ENCODE measurements around the gene ATP6V1E1.
"Not testable (repeated sequence)": the region's sequence is repeated elsewhere in the genome, so short reads cannot be mapped to it uniquely, and the experiment has no call there.

Gene ATP6V1E1

DNA sequence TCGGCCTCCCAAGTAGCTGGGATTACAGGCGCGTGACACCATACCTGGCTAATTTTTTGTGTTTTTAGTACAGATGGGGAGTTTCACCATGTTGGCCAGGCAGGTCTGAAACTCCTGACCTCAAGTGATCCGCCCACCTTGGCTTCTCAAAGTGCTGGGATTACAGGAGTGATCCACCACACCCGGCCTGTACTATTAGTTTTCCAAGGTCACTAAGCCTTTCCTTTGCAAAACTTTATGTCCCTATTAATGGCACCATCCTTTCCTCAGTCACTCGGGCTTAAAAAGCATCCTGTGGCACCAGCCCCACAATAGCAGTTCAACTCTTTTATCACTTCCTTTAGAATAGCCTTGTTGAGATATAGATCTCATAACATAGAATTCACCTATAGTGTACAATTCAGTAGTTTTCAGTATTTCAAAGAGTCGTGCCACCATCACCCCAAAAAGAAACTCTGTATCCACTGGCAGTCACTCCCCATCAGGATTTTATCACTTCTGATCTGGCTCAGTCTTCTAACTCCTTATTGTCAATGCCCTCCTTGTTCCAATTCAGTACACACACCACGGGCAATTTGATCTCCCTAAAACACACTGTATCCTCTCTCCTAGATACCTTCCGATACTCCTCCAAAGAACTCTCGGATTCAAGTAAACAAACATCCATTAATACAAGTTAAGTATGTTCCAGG, 9.1 kb upstream of the ATP6V1E1 start:
- TF ChIP-seq, protein P1, sequence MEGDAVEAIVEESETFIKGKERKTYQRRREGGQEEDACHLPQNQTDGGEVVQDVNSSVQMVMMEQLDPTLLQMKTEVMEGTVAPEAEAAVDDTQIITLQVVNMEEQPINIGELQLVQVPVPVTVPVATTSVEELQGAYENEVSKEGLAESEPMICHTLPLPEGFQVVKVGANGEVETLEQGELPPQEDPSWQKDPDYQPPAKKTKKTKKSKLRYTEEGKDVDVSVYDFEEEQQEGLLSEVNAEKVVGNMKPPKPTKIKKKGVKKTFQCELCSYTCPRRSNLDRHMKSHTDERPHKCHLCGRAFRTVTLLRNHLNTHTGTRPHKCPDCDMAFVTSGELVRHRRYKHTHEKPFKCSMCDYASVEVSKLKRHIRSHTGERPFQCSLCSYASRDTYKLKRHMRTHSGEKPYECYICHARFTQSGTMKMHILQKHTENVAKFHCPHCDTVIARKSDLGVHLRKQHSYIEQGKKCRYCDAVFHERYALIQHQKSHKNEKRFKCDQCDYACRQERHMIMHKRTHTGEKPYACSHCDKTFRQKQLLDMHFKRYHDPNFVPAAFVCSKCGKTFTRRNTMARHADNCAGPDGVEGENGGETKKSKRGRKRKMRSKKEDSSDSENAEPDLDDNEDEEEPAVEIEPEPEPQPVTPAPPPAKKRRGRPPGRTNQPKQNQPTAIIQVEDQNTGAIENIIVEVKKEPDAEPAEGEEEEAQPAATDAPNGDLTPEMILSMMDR (IDR thresholded peaks at IDR 0.05; ENCODE audit: control extremely low read depth, extremely low read depth, low read depth, missing control alignments) = no peak
- DNase-seq (ENCODE audit: extremely low spot score) = no peak
- CTCF ChIA-PET = no interaction called here

DNA sequence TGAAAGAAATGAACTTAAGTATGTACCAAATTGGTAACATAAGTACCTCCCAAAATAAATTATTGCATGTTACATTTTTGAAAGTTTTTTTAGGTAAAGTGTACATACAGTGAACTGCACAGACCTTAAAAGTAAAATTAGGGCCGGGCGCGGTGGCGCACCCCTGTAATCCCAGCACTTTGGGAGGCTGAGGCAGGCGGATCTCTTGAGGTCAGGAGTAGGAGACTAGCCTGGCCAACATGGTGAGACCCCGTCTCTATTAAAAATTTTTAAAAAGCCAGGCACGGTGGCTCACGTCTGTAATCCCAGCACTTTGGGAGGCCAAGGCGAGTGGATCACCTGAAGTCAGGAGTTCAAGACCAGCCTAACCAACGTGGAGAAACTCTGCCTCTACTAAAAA, 8.3 kb upstream of the ATP6V1E1 start:
- POLR2A ChIA-PET; DNase-seq (ENCODE audit: extremely low spot score); CTCF ChIA-PET: not testable (repeated sequence)

More for the DNA sequence above, 9.1 kb upstream of the ATP6V1E1 start:
- POLR2A ChIA-PET = no interaction called here

DNA sequence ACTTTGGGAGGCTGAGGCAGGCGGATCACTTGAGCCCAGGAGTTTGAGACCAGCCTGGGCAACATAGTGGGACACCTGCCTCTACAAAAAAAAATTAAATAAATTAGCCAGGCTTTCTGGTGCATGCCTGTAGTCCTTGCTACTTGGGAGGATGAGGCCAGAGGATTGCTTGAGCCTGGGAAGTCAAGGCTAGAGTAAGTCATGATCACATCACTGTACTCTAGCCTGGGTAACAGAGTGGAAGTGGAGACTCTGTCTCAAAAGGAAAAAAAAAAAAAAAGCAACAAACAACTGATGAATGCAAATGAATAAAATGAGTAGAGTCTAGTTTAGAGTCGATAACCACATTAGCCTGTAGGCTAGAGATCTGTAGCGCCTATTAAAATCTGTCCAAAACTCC, 6.1 kb upstream of the ATP6V1E1 start:
- no peak for DNase-seq (ENCODE audit: extremely low spot score)
- POLR2A ChIA-PET = no interaction called here
- TF ChIP-seq, protein P1 (IDR thresholded peaks at IDR 0.05; ENCODE audit: control extremely low read depth, extremely low read depth, low read depth, missing control alignments) = no peak
- CTCF ChIA-PET = no interaction called here

DNA sequence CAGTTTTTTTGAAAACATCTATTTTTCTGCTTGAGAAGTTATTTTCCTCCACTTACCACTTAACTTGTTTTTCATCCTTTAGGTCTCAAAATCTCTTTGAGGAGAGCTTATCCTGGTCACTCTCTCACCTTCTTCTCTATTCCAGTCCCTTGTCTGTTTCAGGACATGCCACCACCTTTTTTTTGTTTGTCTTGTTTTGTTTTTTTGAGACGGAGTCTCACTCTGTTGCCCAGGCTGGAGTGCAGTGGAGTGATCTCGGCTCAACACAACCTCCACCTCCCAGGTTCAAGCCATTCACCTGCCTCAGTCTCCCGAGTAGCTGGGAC, 5.4 kb upstream of the ATP6V1E1 start:
- DNase-seq (ENCODE audit: extremely low spot score) = no peak
- TF ChIP-seq, protein P1 (IDR thresholded peaks at IDR 0.05; ENCODE audit: control extremely low read depth, extremely low read depth, low read depth, missing control alignments) = no peak
- ChIA-PET CTCF (interaction anchor here (1.1 kb wide), 1 partner anchor 9 kb away, joined by 3 read pairs; no protein-coding TSS in a partner anchor), POLR2A (no interaction called here)

DNA sequence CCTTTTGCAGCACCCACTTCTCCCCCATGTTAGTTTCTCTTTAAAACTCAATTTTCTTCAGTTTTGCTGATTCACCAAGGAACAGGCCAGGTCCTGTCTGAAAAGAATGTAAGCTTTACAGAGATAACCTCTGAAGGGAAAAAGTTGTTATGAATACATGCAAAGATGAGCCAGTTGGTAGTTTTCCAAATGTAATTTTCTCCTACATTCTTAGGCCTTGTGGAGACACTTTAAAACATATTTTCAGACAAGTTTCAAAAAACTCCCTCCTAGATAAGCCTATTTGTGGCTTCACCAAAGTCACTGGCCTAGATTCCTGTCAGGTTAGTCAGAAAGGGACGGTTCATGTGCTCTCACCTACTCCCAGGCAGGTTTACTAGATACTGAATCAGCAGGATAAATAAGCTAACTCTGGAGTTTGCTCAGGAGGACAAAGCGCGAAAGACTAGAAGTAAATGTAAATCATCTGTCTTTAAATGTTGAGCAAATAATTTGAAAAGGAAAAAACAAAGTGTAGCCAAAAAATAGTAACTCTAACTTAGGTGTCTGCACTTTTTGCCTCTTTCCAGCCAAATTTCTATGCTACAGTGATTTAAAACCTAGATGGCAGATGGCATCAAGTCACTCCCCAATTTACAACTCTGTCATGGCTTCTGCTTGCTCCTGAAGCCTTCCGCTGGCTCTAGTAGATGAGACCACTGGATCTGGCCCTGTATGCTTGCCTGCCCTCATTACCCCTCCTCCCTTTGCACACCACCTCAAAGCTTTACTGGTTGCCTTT, 4.9 kb upstream of the ATP6V1E1 start:
- ChIA-PET POLR2A (no interaction called here), CTCF (interaction anchor here (1.1 kb wide), 1 partner anchor 10 kb away, joined by 3 read pairs; no protein-coding TSS in a partner anchor)
- TF ChIP-seq, protein P1 (IDR thresholded peaks at IDR 0.05; ENCODE audit: control extremely low read depth, extremely low read depth, low read depth, missing control alignments) = no peak
- DNase-seq (ENCODE audit: extremely low spot score) = no peak

DNA sequence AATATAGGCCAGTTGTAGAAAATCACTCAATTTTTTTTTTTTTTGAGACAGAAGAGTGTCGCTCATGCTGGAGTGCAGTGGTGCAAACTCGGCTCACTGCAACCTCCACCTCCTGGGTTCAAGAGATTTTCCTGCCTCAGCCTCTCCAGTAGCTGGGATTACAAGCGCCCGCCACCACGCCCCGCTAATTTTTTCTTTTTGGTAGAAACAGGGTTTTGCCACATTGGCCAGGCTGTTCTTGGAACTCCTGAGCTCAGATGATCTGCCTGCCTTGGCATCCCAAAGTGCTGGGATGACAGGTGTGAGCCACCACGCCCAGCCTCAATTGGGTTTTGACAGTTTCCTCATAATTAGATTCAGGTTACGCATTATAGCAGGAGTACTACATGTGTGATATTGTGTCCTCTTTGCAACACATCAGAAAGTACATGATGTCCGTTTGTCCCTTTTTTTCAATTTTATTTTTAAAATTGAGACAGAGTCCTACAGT, 2.6 kb upstream of the ATP6V1E1 start:
- ChIA-PET CTCF (interaction anchor here (1.0 kb wide), 1 partner anchor 50 kb away, joined by 3 read pairs; no protein-coding TSS in a partner anchor), POLR2A (no interaction called here)
- TF ChIP-seq, protein P1 (IDR thresholded peaks at IDR 0.05; ENCODE audit: control extremely low read depth, extremely low read depth, low read depth, missing control alignments) = no peak
- no peak for DNase-seq (ENCODE audit: extremely low spot score)

DNA sequence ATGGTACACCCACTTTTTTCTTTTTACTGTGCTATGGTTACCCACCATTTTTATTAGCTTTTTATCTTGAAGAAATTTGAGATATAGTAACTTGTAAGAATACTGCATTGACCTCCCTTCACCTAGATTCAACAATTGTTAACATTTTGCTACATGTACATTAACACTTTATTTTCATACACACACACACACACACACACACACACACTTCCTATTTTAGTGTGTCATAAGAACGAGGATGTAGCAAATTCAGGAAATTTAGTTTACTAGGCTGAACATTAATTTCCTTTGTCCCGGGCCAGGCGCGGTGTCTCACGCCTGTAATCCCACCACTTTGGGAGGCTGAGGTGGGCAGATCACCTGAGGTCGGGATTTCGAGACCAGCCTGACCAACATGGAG, 1.1 kb upstream of the ATP6V1E1 start:
- no peak for DNase-seq (ENCODE audit: extremely low spot score)
- CTCF ChIA-PET = no interaction called here
- POLR2A ChIA-PET = no interaction called here
- TF ChIP-seq, protein P1 (IDR thresholded peaks at IDR 0.05; ENCODE audit: control extremely low read depth, extremely low read depth, low read depth, missing control alignments) = no peak

All from GM10248 (cell line).